Loucy (cell line): ENCODE results near the gene ABCB6.

ENCODE experiments used
- EZH2phosphoT487 ChIP-seq: fragments of 200-600 bp; IDR thresholded peaks from 2 replicates; pipeline ENCODE4 v1.6.1; 2018; ENCODE audit warnings: antibody characterized with exemption, mild to moderate bottlenecking, moderate library complexity, borderline replicate concordance
- TF ChIP-seq, protein P1 (sequence below): fragments of 200-600 bp; sonication (generic); conservative IDR thresholded peaks from 2 replicates; pipeline ENCODE4 v1.5.1; 2014; ENCODE audit warnings: mild to moderate bottlenecking, antibody characterized with exemption, low read length

DNA sequence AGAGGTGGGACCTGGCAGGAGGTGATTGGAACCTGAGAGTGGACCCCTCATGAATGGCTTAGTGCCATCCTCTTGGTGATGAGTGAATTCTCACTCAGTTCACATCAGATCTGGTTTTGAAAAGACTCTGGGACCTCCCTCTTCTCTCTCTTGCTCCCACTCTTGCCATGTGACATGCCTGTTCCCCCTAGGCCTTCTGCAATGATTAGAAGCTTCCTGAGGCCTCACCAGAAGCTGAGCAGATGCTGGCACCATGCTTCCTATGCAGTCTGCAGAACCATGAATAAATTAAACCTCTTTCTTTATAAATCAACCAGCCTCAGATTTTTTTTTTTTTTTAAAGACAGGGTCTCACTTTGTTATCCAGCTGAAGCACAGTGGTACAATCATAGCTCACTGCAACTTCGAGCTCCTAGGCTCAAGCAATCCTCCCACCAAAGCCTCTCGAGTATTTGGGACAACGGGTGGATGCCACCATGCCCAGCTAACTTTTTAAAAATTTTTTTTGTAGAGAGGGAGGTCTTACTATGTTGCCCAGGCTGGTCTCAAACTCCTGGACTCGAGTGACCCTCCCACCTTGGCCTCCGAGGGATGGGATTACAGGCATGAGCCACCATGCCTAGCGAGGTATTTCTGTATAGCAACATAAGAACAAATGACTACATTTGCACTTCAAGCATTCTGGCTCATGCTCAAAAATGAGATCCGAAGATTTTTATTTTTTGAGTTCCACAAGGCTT is 14.2 kb downstream of the ABCB6 start:
- TF ChIP-seq, protein P1, sequence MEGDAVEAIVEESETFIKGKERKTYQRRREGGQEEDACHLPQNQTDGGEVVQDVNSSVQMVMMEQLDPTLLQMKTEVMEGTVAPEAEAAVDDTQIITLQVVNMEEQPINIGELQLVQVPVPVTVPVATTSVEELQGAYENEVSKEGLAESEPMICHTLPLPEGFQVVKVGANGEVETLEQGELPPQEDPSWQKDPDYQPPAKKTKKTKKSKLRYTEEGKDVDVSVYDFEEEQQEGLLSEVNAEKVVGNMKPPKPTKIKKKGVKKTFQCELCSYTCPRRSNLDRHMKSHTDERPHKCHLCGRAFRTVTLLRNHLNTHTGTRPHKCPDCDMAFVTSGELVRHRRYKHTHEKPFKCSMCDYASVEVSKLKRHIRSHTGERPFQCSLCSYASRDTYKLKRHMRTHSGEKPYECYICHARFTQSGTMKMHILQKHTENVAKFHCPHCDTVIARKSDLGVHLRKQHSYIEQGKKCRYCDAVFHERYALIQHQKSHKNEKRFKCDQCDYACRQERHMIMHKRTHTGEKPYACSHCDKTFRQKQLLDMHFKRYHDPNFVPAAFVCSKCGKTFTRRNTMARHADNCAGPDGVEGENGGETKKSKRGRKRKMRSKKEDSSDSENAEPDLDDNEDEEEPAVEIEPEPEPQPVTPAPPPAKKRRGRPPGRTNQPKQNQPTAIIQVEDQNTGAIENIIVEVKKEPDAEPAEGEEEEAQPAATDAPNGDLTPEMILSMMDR, result no peak
- TF ChIP-seq EZH2phosphoT487, result no peak
